Hematopoietic multipotent progenitor cell (in vitro differentiated cells): ENCODE measurements around the gene BTBD6. TPM values are rescaled to one million over a fixed set of nuclear protein-coding genes. Genes with fewer than 3 reads are reported as not detected.

ENCODE experiments used
- DNase-seq, 3 donors: peaks; one replicate each; pipeline ENCODE4 v3.0.0-alpha.2; 2011 to 2015; ENCODE audit warnings: low read depth in 2 of 3, low spot score in 2 of 3
- total RNA-seq: library from RNA; depleted of rRNA; stranded (reverse); fragments of >200 nt; gene quantifications from one replicate; pipeline ENCODE4 v1.2.3, GENCODE V29; 2012

The BTBD6 gene
- total RNA-seq, result 10.2 TPM

- peak; percentile 80 to 90 (median 90) for DNase-seq
Measured at GRCh38 chr14:105248368-105249181, at the start of gene BTBD6. TSS of gene BTBD6 (plus strand) at chr14:105248533. CDS start at chr14:105248712, 179 bp downstream.

GRCh38 chr14:105198588-105198987, 49.7 kb upstream of the BTBD6 start:
- no peak for DNase-seq

GRCh38 chr14:105199093-105199492, 49.2 kb upstream of the BTBD6 start:
- no peak for DNase-seq

GRCh38 chr14:105200074-105200473, 48.3 kb upstream of the BTBD6 start:
- no peak for DNase-seq

GRCh38 chr14:105200641-105201040, 47.7 kb upstream of the BTBD6 start:
- no peak for DNase-seq

GRCh38 chr14:105201156-105201924, 47.0 kb upstream of the BTBD6 start:
- DNase-seq, result peak in 1 of 3 donors; percentile 51

- peak in 2 of 3 donors; percentile 78 to 85 for DNase-seq
Measured at GRCh38 chr14:105201925-105202513, 46.3 kb upstream of the BTBD6 start.

- DNase-seq, result peak in 1 of 3 donors; percentile 34
Measured at GRCh38 chr14:105203057-105203531, 45.2 kb upstream of the BTBD6 start.

- no peak for DNase-seq
Measured at GRCh38 chr14:105203701-105204100, 44.6 kb upstream of the BTBD6 start.

GRCh38 chr14:105204206-105204930, 44.0 kb upstream of the BTBD6 start:
- DNase-seq, result no peak

- DNase-seq, result no peak
Measured at GRCh38 chr14:105204931-105205672, 43.2 kb upstream of the BTBD6 start.

- no peak for DNase-seq
Measured at GRCh38 chr14:105205673-105206208, 42.6 kb upstream of the BTBD6 start.

- no peak for DNase-seq
Measured at GRCh38 chr14:105206873-105207272, 41.5 kb upstream of the BTBD6 start.

- no peak for DNase-seq
Measured at GRCh38 chr14:105207460-105207901, 40.9 kb upstream of the BTBD6 start.

GRCh38 chr14:105207996-105208737, 40.2 kb upstream of the BTBD6 start:
- DNase-seq, result no peak

- DNase-seq, result no peak
Measured at GRCh38 chr14:105208738-105209075, 39.6 kb upstream of the BTBD6 start.

- DNase-seq, result no peak
Measured at GRCh38 chr14:105209091-105209490, 39.2 kb upstream of the BTBD6 start.

- DNase-seq, result no peak
Measured at GRCh38 chr14:105209646-105210045, 38.7 kb upstream of the BTBD6 start.
